AG08395 (cell line): ENCODE results near the gene LAX1.
"Not testable (repeated sequence)": the region's sequence is repeated elsewhere in the genome, so short reads cannot be mapped to it uniquely, and the experiment has no call there.

ENCODE experiments used
- DNase-seq: peaks from one replicate; pipeline ENCODE4 v3.0.0; 2012; ENCODE audit warnings: mixed read lengths, low spot score

Gene LAX1, protein sequence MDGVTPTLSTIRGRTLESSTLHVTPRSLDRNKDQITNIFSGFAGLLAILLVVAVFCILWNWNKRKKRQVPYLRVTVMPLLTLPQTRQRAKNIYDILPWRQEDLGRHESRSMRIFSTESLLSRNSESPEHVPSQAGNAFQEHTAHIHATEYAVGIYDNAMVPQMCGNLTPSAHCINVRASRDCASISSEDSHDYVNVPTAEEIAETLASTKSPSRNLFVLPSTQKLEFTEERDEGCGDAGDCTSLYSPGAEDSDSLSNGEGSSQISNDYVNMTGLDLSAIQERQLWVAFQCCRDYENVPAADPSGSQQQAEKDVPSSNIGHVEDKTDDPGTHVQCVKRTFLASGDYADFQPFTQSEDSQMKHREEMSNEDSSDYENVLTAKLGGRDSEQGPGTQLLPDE

DNA sequence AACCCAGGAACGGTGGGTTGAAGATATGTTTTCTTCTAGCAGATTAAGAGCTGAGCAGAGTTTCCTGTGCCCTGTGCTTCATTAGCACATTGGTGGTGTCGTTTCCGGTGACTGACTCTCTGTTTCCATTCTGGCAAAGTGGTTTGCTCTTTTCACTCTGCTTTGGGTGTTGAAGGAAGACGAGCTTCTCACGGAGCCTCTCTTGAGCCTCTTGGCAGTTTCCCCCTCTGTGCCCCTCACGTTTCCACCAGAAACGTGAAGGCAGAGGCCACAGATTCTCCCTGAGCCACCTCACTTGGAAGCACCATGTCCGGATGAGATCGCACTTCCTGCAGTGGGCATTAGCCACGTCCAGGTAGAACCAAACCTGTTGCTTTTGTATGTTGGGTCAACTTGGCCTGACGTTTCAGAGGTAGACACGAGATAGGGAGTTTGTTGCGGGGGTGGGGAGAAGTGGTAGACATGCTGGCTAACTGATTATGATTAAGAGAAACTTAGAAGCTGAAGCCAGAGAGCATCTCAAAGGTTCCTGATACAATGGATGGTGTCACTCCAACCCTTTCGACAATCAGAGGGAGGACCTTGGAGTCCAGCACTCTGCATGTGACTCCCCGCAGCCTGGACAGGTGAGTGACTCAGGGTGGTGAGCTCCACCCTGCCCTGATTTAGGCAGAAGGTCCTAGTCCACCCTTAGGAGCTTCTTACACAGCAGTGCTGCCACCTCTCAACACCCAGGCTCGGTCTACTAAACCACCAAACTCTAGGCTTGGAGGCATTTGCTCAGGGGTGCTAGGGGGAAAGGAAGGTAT is at the start of gene LAX1:
TSS of gene LAX1 (plus strand) at position 155 of the 809 bp plus-strand sequence. CDS start at position 538, 383 bp downstream.
- no peak for DNase-seq

DNA sequence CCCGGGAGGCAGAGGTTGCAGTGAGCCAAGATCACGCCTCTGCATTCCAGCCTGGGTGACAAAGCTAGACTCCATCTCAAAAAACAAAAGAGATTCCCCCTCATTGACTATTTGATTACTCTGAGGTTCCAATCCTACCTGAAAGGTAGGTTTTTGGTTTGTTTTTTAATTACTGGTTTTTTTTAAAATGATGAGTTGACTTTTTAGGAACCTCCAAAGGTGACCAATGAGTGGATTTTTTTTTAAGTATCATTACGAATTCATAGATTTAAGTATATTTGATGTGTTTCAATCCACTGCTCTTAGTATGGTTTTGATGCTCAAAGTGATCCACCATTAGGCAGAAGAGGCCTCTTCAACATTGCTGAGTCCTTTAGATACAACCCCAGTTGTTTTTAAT is 47.9 kb upstream of the LAX1 start:
- DNase-seq: no peak

DNA sequence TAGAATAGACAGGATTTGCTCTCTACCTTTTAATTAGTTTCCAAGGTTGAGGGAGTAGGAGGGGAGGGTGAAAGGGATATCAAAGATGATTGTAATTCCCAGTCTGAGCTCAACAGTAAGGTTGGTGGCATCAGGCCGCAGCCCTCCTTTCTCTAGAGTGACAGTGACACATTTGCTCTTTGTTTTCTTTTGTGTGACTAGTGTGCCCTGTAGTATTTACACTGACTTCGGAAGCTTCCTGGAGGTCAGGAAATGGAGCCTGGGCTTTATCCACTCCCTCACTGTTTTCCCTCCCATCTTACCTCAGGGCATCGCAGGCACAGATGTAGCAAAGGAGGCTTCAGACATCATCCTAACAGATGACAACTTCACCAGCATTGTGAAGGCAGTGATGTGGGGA is 44.7 kb upstream of the LAX1 start:
- DNase-seq: no peak

DNA sequence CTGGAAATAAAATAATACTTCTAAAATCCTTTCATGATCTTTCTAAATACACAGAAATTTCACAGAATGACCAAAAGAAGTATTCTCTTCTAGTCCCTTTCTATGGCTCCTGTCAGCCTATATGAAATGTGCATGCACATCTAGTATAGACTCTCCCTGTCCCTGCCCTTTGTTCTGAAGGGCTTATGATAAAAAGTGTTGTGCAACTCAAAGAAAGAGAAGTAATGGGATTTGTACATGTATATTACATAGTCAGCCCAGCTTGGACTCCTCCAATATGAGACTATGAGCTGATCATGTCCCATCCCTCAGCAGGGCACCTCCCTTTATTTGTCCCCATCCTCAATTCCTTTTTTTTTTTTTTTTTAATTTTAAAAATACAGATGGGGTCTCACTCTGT is 42.1 kb upstream of the LAX1 start:
- DNase-seq: no peak

DNA sequence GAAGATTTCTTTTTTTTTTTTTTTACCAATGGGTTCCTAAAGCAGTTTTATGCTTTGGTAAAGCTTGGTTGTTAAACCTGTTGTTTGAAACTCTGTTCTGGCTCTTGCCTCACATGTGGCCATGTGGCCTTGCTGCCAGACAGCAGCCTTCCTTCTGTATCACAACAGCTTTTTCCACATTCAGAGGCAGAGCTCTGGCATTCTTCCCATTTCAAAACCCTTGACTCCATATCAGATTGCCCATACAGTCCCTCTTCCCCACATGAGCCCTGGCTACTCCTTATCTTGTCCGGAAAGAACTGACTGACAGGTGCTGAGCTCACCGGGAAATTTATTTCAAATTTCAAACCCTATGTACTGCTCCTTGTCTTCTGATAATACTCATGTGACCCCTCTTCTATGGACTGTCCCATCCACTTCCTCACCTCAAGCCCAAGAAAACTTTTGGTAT is 38.5 kb upstream of the LAX1 start:
- no peak for DNase-seq

DNA sequence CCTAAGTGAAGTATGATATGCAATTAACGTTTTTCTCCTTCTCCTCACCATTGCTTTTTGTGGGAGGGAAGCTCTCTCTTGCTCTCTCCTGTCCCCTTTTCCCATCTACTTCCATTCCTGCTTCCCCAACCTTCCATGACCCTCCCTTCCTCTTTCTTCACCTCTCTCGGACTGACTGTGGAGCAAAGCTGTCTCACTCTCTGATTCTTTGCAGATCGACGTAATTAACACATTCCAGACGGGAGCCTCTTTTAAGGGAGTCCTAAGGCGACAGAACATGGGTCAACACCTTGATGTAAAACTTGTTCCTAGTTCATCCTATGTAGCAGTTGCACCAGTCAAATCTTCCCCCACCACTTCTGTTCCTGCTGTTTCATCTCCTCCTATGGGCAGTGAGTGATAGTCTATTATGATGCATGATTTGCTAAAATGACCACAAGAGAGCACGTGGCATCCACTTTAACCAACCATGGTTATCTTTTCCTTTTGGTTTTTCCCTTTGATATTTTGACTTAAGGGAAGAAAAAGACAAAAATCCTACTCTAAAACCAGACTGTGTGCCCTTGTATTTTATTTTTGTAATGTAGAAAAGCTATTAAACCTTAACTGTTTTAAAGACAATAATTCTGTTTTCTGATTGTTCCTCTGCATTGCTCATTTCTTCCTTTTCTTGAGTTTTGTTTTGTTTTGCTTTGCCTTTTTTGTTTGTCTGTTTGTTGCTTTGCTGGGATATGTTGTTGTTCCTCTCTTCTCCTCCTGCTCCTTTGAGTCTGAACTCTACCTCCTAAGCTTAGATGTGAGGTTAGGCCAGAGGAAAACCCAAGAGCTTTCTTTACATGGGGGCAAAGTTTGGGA is 31.7 kb upstream of the LAX1 start:
- DNase-seq: no peak

DNA sequence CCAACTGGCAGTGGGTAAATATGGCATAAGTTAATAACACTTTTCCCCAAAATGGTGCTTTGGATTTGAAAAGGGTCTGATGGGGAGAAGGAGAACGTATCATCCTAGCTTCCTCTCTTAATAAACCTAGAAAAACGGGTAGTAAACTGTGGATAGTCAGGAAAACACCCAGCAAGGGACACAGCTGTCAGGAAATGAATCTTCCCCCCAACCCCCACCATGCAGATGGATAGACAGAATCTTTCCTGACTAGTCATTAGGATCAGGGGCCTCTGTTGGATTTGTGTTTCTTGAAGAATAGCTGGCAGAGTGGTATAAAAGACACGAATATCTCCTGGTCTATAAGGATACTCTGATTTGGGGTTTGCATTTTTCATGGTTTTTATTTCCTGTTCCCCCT is 22.5 kb upstream of the LAX1 start:
- no peak for DNase-seq

DNA sequence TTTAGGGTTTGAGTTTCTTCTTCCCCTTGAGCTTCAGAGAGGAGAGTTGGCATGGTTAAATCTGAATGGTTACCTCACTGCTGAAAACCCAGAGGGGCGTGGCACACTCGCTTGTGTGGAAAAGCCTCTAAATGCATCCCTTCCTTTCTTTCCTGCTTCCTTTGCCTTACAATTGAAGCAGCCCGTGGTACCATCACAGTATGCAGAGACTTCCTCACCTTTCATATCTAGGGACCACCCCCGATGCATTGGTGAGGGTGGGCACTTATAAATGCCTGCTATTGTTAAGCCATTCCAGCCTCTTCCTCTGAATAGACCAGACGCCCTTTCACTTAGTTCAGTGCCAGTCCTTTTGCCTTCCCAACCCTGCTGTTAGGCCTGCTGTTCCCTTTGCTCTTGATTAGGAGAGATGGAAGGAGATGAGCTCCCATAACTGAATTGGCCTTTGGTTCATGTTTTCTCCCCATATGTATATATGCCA is 21.9 kb upstream of the LAX1 start:
- DNase-seq: no peak

DNA sequence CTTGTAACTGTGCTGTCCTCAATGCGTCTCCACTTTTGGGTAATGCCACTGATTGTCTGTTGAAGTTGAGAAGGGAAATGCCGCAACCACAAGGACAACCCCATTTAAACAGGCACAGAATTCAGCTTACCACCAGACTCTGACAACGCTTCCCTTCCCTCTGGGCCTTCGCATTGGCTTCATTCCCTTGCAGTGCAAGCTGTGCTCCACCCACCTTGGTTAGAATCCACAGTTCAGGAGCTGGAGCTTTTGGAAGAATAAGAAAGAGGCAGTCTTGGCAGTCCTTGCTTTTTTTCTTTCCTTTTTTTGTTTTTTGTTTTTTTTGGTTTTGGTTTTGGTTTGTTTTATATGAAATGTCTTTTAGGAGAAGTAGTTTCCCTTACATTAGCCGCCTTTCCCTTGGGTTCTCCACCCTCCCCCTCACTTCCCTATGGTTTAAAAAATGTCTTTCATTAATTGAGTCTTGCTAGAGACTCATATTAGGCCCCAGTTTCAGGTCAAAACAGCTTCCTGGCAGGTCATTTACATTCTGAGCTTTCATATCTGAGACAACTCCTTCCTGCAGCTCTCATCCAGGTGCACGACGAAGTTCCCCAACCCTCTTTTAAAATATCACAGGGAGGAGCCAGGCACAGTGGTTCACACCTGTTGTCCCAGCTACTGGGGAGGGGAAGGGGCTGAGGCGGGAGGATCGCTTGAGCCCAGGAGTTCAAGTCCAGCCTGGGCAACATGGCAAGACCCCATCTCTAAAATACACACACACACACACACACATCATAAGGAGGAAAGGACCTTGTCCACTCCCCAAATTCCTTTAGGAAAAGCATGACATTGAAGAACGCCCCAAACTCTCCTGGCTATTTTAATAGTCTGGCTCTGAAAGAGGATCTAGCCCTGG is 20.7 kb upstream of the LAX1 start:
- DNase-seq: peak; percentile 44

DNA sequence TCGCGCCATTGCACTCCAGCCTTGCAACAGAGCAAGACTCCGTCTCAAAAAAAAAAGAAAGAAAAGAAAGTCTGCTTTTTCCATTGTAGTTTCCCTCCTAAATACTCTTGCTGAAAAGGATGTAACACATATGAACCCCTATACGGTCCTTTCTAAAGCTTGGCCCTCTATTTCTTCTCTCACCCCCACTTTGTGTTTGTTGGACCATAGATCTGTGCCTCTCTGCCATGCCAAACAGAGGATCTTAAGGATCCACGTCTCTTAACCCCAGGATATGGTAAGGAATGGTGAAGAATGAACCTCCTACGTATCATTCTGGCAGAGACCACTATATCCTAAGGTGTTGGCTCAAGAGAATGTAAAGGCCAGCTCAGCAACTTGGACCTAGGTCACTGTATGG is 18.7 kb upstream of the LAX1 start:
- no peak for DNase-seq

DNA sequence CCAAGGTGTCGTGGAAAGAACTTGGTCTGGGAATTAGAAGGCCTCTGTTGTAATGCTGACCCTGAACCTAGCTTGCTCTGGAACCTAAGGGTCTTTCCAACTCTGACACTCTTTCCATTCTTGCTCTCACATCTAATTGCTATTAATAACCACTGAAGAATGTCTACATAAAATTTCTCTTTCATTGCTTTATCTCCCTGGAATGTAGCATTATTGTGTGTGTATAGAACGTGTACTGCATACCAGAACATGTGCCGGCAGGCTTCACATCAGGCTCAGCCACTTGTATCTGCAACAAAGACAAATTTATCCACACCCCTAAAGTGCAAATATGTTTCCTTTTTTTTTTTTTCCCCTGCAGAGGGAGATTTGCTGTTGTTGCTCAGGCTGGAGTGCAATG is 13.9 kb upstream of the LAX1 start:
- peak; percentile 32 for DNase-seq

DNA sequence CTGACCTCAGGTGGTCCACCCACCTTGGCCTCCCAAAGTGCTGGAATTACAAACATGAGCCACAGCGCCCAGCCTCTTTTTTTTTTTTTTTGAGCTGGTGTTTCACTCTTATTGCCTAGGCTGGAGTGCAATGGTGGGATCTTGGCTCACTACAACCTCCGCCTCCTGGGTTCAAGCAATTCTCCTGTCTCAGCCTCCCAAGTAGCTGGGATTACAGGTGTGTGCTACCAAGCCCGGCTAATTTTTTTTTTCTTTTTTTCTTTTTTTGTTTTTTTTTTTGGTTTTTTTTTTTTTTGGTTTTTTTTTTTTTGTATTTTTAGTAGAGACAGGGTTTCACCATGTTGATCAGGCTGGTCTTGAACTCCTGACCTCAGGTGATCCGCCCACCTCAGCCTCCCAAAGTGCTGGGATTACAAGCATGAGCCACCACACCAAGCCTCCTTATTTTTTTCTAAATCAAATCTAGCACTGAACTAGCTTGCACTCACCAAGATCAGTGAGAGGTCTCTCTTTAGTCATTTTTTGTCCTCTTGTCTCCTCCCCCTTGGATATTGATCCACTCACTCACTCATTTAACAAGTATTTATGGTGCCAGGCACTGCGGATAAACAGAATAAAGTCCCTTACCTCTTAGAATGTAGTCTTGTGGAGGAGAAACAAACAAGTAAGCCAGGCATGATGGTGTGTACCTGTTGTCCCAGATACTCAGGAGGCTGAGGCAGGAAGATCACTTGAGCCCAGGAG is 13.2 kb upstream of the LAX1 start:
- DNase-seq: not testable (repeated sequence)

DNA sequence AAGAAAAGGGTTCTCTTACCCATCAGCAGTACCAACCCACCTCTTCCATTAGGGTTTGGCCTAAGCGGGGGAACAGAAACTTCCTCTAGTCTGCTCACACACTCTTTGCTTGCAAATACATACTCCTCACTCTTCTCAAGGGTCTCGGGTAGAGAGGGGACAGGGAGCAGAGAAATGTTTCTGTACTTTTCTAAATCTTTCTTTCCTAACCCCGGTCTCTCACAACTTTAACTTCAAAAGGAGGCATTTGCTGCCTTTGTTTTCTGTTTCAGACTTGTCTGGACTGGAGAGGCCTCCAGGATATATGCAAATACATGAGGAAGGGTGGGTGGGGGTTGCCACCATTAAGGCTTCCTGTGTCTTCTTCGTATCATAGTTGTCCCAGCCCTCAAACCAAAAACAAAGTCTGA is 10.5 kb upstream of the LAX1 start:
- DNase-seq: no peak

DNA sequence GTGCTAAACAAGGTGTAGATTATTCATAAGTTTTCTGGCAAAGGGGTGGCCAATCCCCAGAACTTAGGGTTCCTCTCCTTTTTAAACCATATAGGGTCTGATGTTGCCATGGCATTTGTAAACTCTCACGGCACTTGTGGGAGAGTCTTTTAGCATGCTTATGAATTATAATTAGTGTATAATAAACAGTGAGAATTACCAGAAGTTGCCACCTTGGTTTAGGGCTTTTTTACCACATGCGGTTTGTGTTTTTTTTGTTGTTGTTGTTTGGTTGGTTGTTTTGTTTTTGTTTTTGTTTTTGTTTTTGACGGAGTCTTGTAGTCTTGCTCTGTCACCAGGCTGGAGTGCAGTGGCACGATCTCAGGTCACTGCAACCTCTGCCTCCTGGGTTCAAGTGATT is 8.9 kb upstream of the LAX1 start:
- DNase-seq: no peak

DNA sequence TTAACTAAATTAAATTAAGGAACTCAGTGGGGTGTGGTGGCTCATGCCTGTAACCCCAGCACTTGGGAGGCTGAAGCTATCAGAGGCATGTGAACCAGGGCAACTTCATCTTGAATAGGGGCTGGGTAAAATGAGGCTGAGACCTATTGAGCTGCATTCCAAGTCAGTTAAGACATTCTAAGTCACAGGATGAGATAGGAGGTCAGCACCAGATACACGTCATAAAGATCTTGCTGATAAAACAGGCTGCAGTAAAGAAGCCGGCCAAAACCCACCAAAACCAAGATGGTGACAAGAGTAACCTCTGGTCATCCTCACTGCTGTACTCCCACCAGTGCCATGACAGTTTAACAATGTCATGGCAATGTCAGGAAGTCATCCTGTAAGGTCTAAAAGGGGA is 6.2 kb upstream of the LAX1 start:
- not testable (repeated sequence) for DNase-seq

DNA sequence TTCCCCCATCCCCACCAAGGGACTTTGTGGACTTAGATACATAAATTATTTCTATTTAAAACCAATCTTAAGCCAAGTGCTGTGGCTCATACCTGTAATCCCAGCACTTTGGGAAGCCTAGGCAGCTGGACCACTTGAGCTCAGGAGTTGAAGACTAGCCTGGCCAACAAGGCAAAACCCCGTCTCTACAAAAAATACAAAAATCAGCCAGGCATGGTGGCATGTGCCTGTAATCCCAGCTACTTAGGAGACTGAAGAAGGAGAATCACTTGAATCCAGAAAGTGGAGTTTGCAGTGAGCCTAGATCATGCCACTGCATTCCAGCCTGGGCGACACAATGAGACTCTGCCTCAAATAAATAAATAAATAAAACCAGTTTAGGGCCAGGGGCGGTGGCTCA is 4.5 kb upstream of the LAX1 start:
- no peak for DNase-seq

DNA sequence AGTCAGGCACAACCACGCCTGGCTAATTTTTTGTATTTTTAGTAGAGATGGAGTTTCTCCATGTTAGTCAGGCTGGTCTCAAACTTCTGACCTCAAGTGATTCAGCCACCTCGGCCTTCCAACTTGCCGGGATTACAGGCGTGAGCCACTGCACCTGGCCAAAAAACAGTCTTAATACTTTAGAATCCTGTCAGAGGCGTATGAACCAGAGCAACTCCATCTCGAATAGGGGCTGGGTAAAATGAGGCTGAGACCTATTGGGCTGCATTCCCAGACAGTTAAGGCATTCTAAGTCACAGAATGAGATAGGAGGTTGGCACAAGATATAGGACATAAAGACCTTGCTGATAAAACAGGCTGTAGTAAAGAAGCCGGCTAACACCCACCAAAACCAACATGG is 3.0 kb upstream of the LAX1 start:
- not testable (repeated sequence) for DNase-seq

DNA sequence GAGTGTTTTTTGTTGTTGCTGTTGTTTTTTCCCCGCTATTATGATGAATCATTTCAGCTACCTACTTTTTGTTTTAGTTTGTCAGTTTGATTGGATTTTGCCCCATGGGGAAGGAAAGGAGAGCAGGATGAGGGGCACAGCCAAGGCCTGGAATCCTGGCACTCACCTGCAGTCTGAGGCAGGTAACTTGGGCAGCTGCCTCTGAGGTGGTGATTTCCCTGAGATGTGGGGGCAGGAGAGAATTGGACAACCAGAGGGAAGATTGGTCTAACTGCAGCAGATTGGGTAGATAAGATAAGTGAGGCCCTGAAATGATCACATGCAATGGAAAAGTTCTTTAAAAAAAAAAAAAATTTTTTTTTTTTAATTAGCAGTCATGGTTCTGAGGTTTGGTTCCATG is 1.5 kb upstream of the LAX1 start:
- DNase-seq: no peak

DNA sequence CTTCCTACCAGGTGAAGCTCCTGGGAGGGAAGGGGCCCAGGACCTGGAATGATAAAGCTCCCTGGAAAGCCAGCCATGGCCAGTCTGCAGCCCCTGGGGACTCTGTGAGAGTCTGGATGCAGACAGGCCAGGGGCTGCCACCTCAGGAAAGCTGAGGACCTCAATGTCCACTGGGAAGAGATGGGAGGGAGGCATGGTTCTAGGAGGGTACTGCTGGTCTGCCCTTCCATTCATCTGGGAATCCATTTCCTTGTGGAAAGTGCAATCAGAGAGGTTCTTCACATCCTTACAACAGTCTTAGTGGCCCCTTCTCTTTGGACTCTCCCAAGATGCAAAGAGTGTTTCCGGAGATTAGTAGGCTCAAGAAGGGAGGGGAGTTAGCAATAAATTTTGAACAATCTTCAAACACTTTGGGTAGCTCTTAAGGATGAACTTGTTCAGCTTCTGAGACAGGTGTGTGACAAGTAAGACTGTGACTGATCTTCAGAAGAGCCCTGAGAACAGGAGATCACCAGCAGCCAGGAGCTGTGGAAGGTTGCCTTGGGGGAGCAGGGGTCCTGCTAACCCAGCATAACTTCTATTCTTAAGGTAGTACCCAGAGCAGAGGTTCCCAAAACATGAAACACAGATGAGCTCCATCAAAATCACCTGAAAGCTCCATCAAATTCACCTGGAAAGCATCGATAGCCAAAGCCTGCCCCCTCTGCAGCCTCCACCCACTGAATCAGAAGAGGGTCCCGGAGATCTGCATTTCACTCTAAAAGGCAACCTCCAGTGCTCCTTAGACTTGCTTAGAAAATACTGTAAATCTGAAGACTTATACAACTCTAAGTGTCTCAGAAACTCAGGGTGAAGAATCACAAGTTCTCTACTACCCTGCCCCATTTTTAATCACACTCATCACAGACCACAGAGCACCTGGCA is 616 bp upstream of the LAX1 start:
- no peak for DNase-seq
